GM10266 (cell line): Measurements from ENCODE around the gene DCAF15.

Experiments used
- DNase-seq: peaks from one replicate; pipeline ENCODE4 v3.0.0; 2012; ENCODE audit errors: extremely low spot score
- TF ChIP-seq, protein P1 (sequence below): IDR thresholded peaks from 2 replicates; pipeline ENCODE4 v1.5.1; 2012; ENCODE audit warnings: mild to moderate bottlenecking, low read depth; ENCODE audit not compliant: control insufficient read depth, insufficient read depth; ENCODE audit errors: missing control alignments

DCAF15 gene

DNA sequence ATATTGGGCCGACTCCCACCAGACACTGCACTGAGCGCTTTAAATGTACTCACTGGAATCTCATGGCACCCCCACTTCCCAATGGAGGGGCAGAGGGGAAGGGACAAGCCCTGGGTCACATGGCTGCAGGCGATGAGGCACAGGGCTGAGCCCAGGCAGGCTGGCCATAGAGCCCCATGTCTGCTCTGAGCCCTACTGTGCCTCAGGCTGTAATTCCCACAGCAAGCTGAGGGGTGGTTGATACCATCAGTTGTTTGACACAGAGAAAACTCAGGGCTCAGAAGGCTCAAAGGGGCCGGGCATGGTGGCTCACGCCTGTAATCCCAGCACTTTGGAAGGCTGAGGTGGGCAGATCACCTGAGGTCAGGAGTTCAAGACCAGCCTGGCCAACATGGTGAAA lies 28.7 kb downstream of the DCAF15 start:
- TF ChIP-seq, protein P1, sequence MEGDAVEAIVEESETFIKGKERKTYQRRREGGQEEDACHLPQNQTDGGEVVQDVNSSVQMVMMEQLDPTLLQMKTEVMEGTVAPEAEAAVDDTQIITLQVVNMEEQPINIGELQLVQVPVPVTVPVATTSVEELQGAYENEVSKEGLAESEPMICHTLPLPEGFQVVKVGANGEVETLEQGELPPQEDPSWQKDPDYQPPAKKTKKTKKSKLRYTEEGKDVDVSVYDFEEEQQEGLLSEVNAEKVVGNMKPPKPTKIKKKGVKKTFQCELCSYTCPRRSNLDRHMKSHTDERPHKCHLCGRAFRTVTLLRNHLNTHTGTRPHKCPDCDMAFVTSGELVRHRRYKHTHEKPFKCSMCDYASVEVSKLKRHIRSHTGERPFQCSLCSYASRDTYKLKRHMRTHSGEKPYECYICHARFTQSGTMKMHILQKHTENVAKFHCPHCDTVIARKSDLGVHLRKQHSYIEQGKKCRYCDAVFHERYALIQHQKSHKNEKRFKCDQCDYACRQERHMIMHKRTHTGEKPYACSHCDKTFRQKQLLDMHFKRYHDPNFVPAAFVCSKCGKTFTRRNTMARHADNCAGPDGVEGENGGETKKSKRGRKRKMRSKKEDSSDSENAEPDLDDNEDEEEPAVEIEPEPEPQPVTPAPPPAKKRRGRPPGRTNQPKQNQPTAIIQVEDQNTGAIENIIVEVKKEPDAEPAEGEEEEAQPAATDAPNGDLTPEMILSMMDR: no peak

DNA sequence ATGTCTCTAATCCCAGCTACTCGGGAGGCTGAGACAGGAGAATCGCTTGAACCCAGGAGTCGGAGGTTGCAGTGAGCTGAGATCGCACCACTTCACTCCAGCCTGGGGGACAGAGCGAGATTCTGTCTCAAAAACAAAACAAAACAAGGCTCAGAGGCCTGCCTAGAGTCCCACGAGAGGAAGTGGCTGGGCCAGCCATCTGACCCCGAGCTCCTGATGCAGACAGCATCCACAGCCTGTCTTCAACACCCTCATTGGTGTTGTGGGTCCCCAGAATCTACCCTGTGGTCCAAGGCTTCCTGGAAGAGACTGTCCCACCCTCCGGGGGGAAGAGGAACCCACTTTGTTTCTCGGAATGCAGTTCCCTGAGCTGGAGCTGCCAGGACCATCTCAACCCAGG lies 29.2 kb downstream of the DCAF15 start:
- DNase-seq: no peak
- TF ChIP-seq, protein P1: no peak

More for the DNA sequence above, 28.7 kb downstream of the DCAF15 start:
- no peak for DNase-seq

DNA sequence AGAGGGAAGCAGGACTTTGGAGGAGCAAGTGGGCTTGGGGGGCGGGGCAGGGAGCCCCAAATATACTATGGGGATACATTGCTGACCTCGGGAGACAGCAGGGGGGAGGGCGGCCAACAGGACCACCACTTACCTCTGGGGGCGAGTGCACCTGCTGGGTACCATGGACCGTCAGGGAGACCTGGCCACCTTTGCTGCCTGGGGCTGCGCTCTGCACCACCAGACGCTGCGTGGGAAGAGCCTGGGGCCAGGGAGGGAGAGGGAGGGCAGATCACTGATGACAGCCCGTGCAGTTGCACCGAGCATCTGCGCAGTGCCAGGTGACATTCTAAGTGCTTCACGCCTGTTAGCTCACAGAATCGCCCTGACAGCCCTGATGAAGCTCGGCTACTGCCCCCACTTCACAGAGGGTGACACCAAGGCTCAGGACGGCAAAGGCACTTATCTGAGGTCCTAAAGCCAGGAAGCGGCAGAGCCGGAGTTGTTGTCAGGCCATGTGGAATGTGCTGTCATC lies 29.7 kb downstream of the DCAF15 start:
- DNase-seq: no peak
- TF ChIP-seq, protein P1: no peak

DNA sequence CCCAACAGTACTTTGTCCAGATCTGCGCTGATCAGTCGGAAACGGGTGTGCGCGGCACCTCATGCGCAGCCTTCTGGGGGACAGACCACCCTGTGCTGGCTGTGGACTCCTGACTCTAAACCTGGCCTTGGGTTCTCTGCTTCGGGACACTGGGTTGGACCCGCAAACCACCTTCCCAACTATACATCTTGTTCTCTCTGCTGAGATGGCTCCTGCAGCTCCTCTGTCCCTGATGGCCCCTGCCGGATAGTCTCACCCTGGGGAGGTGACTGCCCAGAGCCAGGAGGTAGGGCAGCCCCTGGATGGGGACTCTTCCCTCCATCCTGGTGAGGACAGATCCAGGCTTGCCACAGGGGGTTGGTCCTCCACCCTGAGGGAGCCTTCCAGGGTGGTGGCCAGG lies 30.5 kb downstream of the DCAF15 start:
- DNase-seq: no peak
- TF ChIP-seq, protein P1: no peak

DNA sequence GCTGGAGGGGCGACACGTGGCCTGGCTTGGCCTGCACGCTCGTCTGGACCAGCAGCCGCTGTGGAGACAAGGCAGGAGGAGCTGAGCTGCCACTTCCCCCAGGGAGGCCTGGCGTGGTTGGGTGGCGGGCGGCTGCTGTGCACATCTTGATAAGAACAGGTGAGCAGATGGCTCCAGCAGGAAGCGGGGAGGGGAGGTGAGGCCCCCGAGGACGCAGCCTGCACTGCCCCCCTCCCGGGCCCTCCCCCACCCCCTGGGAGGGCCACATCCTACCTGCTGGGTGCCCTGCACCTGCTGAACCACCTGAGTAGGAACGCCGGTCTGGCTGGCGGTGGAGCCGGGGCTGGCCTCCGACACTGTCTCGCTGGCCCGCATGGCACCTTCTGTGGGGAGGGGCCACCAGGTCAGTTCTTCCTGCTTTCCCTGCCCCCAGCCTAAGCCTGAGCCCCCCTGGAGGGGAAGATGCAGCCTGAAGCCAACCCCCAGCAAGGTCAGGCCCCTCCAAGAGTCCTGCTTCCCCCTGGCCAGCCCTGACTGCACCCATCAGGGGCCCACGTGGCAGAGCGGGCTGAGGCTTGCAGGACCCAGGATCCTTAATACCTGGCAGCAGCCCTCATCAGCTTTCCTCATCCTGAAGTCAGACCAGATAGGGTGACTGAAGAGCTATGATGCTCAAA lies 31.0 kb downstream of the DCAF15 start:
- DNase-seq: no peak
- TF ChIP-seq, protein P1: no peak

DNA sequence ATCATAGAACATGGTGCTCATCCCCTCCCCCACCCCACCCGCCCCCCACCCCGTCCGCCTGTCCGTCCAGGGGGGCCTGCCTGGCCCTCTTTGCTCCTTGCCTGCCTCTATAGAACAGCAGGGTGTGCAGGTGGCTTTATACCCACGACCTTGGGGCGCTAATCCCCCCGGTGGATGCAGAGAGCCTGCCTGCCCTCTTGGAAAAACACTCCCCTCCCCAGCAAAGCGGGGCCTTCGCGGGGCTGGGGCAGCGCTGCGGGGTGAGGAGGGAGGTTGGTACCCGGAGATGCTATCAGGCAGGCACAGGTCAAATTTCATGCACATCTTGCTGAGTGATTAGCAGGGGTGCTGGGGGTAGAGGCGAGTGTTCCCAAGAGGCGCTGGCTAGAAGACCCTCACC lies 31.9 kb downstream of the DCAF15 start:
- TF ChIP-seq, protein P1: no peak
- no peak for DNase-seq
